GM19438 (cell line): ENCODE data around the gene GPATCH11.

Experiments used
- ATAC-seq: cut with Tn5 transposase; IDR thresholded peaks from one replicate; pipeline ENCODE4 v1.9.1; 2021; ENCODE audit warnings: low read depth; ENCODE audit not compliant: unreplicated experiment

GPATCH11 gene

GRCh38 chr2:37083873-37084794 lies at the start of gene GPATCH11, which contains the start of gene HEATR5B:
GPATCH11 (plus strand) TSS chr2:37084518; CDS start chr2:37088382, 3,864 bp downstream.
HEATR5B (minus strand) TSS chr2:37084372; CDS start chr2:37083414, 958 bp downstream.
- peak; percentile 83 for ATAC-seq

DNA sequence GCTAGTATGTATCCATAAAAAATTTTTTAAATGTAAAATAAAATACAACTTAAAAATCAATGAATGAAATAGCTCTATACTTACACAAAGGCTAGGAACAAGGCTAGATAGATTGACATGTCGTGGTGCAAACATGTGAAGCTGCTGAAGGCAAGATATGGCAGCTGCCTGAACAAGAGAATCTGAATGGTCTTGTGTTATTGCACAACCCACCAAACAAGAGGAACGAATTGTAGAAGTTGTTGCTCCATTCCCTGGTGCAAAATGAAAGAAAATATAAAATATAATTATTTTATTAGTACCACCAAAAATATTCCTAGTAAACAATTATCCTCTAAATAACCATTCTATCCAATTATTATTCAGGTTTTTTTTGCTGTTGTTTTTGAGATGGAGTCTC lies 46.5 kb upstream of the GPATCH11 start:
- ATAC-seq, result no peak

DNA sequence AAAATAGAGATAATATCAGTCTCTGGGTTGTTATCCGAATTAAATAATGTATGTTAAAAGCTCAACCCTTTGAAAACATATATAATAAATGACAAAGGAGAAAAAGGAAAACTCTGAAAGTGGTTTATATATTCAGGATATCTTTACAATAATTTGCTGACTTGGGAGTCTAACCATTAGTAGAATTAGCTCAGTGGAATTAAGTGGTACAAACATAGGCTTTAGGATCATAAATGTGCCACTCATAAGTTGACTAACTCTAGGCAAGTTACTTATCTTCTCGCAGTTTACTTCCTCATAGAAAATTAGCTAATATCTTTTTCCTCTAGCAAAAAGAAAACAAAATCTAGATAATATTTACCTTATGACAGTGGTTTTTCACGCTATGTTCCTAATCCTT lies 44.7 kb upstream of the GPATCH11 start:
- no peak for ATAC-seq

DNA sequence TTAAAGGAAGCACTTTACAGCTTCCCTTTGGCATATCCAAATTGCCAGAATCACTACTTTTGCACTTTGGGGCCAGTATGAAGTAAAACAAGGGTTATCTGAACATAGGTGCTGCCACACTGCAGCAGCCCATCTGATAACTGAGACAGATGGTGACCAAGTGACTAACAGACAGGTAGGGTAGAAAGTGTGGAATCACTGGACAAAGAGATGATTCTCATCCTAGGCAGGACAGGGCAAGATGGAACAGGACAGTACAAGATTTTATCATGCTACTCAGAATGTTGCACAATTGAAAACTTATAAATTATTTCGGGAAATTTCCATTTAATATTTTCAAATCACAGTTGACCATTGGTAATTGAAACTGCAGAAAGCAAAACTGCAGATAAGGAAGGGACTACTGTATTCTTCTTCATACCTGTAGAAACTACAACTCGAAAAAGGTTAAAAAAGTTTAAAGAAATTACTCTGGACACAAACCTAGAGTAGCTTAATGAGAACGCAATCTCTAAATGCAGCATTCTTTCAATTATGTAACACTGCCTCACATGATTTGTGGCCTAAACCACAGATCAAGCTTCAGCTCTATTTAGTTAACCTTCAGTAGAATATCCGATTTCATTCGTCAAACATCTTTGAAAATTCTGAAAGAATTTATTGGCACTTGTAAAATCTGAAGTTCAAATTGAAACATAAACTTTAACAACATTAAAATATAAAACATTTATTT lies 31.6 kb upstream of the GPATCH11 start:
- no peak for ATAC-seq

GRCh38 chr2:37059841-37060240 lies 24.5 kb upstream of the GPATCH11 start:
- ATAC-seq, result no peak

DNA sequence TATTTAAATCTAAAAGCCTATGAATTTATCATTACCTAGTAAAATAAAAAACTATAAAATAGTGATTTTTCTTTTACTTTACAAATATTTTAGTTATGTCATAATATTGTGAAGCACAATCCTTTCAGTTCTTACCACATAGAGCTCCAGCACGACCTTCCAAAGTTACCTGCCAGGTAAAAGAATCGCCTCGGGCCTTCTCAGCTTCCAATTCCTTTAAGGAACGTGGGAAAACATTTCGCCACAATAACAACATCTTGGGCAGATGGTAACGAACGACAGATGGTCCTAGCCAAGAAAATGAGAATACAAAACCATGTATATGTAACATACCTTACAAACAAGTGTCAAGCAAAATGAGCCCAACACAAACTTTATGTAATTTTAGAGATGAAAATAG lies 23.9 kb upstream of the GPATCH11 start:
- no peak for ATAC-seq

GRCh38 chr2:37061013-37061711 lies 23.2 kb upstream of the GPATCH11 start:
- no peak for ATAC-seq

DNA sequence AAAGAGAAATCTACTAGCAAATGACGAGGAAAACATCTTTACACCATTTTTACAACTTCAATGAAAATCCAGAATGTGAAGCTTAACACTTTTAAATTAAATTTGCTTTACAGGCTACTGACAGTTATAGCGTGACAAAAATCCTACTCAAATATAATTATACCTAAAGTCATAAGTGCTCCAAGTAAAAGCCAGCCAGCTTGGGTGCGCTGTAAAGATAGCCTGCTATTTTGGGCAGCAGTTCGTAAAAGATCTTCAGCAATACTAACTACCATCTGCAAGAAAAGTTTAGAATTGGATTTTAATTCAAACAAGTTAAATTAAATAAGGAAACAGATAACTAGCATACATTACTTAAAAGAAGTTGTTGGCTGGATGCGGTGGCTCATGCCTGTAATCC lies 22.5 kb upstream of the GPATCH11 start:
- no peak for ATAC-seq

DNA sequence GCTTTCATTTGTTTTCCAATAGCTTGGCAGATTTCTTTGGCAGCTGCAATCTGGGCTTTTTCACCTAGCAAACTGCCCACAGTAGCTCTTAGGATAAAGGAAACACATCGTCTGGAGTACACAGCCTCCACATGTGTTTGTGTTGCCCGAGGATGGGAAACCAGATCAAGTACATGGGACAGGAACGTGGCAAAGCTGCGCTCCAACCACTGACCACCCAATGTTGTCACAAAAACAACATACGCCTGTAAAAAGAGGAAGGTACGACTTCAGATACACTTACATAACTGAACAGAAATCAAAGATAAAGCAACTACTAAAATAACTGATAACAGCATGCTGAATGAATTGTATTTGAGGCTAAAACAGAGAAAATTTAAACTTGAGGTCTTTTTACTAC lies 15.6 kb upstream of the GPATCH11 start:
- ATAC-seq, result no peak

GRCh38 chr2:37070931-37071330 lies 13.4 kb upstream of the GPATCH11 start:
- no peak for ATAC-seq

DNA sequence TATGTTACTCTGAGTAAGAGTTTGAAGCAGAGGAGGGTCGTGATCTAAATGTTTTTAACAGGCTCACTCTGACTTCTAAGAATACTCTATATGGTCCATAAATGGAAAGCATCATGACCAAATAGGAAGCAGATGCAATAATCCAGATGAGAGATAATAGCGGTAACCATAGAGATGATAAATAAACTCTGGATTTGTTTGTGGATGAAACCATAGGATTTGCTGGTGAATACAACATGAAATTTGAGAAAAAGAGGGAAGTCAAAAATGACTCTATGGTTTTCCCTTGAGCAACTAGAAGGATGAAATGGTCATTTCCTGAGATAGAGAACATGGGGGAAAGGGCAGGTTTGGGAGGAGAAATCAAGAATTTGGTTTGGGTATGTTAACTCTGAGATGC lies 4.1 kb upstream of the GPATCH11 start:
- ATAC-seq, result no peak

- ATAC-seq, result no peak
Measured at GRCh38 chr2:37080689-37081088, 3.6 kb upstream of the GPATCH11 start.

GRCh38 chr2:37084797-37085196 lies 479 bp downstream of the GPATCH11 start:
- no peak for ATAC-seq

DNA sequence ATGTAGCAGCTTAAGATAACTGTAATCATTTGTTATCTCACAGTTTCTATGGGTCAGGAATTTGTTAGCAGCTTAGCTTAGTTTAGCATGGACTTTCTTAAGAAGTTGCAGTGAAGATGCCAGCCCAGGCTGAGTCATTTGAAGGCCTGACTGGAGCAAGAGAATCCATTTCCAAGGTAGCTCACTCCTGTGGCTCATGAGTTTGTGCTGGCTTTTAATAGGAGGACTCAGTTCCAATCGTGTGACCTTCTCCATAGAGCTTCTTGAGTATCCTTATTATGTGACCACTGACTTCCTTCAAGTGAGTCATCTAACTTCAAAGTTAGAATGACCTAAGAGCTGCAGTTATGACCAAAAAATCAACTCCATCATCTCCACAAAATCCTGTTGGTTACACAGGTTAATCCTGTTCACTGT lies 1.4 kb downstream of the GPATCH11 start:
- ATAC-seq, result no peak

GRCh38 chr2:37090019-37090477 lies 5.7 kb downstream of the GPATCH11 start:
- ATAC-seq, result peak; percentile 83

DNA sequence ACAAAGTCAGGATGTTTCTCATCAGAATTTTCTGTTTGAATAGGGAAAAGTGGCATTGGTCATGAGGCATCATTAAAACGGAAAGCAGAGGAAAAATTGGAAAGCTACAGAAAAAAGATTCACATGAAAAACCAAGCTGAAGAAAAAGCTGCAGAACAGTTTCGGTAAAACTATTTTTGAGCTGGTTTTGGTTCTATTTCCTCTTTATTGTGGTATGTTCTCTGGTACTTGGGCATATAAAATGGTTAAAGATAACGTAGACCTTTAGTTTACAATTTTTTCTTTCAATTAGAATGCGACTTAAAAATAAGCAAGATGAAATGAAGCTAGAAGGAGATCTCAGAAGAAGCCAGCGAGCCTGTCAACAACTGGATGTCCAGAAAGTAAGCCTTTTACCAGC lies 7.6 kb downstream of the GPATCH11 start:
- ATAC-seq, result no peak

- no peak for ATAC-seq
Measured at GRCh38 chr2:37096568-37096967, 12.2 kb downstream of the GPATCH11 start.

DNA sequence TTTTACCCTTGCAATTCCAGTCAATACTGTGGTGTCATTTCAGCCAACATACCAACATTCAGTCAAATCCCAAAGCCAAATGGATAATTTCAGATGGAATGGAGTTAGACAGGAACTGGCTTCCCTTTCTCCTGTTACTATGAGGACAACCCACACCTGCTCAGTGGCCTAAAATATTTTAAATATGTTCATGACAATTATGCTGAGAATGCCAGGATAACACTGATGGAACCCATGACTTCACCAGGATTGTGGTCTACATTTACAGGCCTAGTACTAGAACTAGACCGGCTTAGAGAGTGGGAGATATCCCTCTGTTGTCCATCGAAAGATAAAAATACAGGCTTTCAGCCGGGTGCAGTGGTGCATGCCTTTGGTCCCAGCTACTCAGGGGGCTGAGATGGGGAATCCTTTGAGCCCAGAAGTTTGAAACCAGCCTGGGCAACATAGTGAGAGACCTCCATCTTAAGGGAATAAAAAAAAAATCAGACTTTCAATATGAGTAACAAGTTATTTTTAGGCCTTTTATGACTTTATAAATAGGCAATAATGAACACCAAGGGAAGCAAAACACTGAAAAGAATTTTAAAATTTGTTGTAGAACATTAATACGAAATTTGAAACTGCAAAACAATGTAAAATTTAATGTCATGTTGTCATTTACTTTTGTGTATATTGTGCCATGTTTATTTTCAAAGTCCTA lies 14.2 kb downstream of the GPATCH11 start:
- ATAC-seq, result no peak

- no peak for ATAC-seq
Measured at GRCh38 chr2:37100054-37100453, 15.7 kb downstream of the GPATCH11 start.

GRCh38 chr2:37102588-37102987 lies 18.3 kb downstream of the GPATCH11 start:
- no peak for ATAC-seq
